OCI-LY7 (cell line): ENCODE data around the gene STX8. TPM values are rescaled to one million over a fixed set of nuclear protein-coding genes. Genes with fewer than 3 reads are reported as not detected.

ENCODE experiments used
- BruUV-seq: library from RNA; stranded (reverse); fragments of 400-500 nt; replicated peaks from 2 replicates; lab custom pipeline; 2021; lab: Mats Ljungman, UMichigan
- CTCF ChIA-PET: fragments of 300-600 bp; sonication (Branson Sonifier 250); formaldehyde crosslinking; loops from one replicate; lab custom pipeline; 2022; ENCODE audit warnings: antibody characterized with exemption; ENCODE audit not compliant: unreplicated experiment; lab: Charles Lee
- POLR2A ChIA-PET: fragments of 300-600 bp; sonication (Branson Sonifier 250); formaldehyde crosslinking; loops from one replicate; lab custom pipeline; 2022; ENCODE audit warnings: antibody characterized with exemption; lab: Charles Lee
- DNase-seq: peaks from one replicate; pipeline ENCODE4 v3.0.0-alpha.2; 2015; ENCODE audit warnings: low spot score
- H2AFZ ChIP-seq: fragments of 200-600 bp; sonication (generic), shearing (Covaris generic); 2 replicates; pipeline ENCODE4 v1.6.1; 2014; ENCODE audit warnings: mild to moderate bottlenecking, antibody characterized with exemption, low read length, moderate library complexity
- H3K27ac ChIP-seq: fragments of 200-600 bp; sonication (generic); 2 replicates; pipeline ENCODE4 v1.5.1; 2014; ENCODE audit warnings: mixed run types, low read depth, mild to moderate bottlenecking, moderate library complexity, low read length, inconsistent platforms; ENCODE audit not compliant: poor library complexity, severe bottlenecking
- H3K36me3 ChIP-seq: fragments of 200-600 bp; sonication (generic); 2 replicates; pipeline ENCODE4 v1.6.1; 2014; ENCODE audit warnings: mild to moderate bottlenecking, antibody characterized with exemption, low read length, moderate library complexity, mixed read lengths; ENCODE audit not compliant: insufficient read depth
- H3K4me1 ChIP-seq: fragments of 200-600 bp; sonication (generic); 2 replicates; pipeline ENCODE4 v1.5.1; 2014; ENCODE audit warnings: mild to moderate bottlenecking, low read length; ENCODE audit not compliant: insufficient read depth, poor library complexity, severe bottlenecking
- H3K4me2 ChIP-seq: fragments of 200-600 bp; sonication (generic); 2 replicates; pipeline ENCODE4 v1.6.1; 2014; ENCODE audit warnings: mild to moderate bottlenecking, low read length
- H3K4me3 ChIP-seq: fragments of 200-600 bp; sonication (generic); 2 replicates; pipeline ENCODE4 v1.5.1; 2014; ENCODE audit warnings: mild to moderate bottlenecking, low read depth, low read length; ENCODE audit not compliant: poor library complexity, severe bottlenecking
- H3K79me2 ChIP-seq: fragments of 200-600 bp; sonication (generic); 2 replicates; pipeline ENCODE4 v1.6.1; 2016; ENCODE audit warnings: low read depth, mild to moderate bottlenecking, low read length, moderate library complexity, mixed read lengths; ENCODE audit not compliant: insufficient read depth
- H3K9me2 ChIP-seq: fragments of 200-600 bp; sonication (generic); 2 replicates; pipeline ENCODE4 v1.6.1; 2016; ENCODE audit warnings: mild to moderate bottlenecking, low read length, mixed read lengths; ENCODE audit not compliant: insufficient read depth
- H3K9me3 ChIP-seq: fragments of 200-600 bp; sonication (generic); 2 replicates; pipeline ENCODE4 v1.6.1; 2014; ENCODE audit warnings: mild to moderate bottlenecking, mixed run types, low read length, mixed read lengths
- H4K20me1 ChIP-seq: fragments of 200-600 bp; sonication (generic); 2 replicates; pipeline ENCODE4 v1.6.1; 2014; ENCODE audit warnings: mild to moderate bottlenecking, antibody characterized with exemption, low read length, moderate library complexity, mixed read lengths; ENCODE audit not compliant: insufficient read depth
- EZH2phosphoT487 ChIP-seq: fragments of 200-600 bp; sonication (generic); IDR thresholded peaks from 2 replicates; pipeline ENCODE4 v1.6.1; 2018; ENCODE audit warnings: low read depth, borderline replicate concordance, mild to moderate bottlenecking, mixed run types, antibody characterized with exemption, low read length, moderate library complexity, mixed read lengths
- intact Hi-C: fragments of 100-400 bp; cut with micrococcal nuclease; formaldehyde crosslinking; loops from one replicate; pipeline ENCODE4 v1.10.0; 2022; ENCODE audit not compliant: unreplicated experiment
- total RNA-seq, 2 experiments: library from RNA; depleted of rRNA in 1 of 2; stranded (reverse); fragments of >200 nt in 1 of 2; shearing (Covaris generic) in 1 of 2; gene quantifications; 2 replicates each; pipeline ENCODE4 v1.2.3, GENCODE V29; 2014 to 2022
- TF ChIP-seq, protein P1 (sequence below): fragments of 200-600 bp; sonication (generic); conservative IDR thresholded peaks from 2 replicates; pipeline ENCODE4 v1.5.1; 2014; ENCODE audit warnings: mild to moderate bottlenecking, antibody characterized with exemption, low read length, moderate library complexity, mixed read lengths

STX8 gene
- total RNA-seq, 2 experiments from 2014 or later: 56.7 to 69.0 TPM

DNA sequence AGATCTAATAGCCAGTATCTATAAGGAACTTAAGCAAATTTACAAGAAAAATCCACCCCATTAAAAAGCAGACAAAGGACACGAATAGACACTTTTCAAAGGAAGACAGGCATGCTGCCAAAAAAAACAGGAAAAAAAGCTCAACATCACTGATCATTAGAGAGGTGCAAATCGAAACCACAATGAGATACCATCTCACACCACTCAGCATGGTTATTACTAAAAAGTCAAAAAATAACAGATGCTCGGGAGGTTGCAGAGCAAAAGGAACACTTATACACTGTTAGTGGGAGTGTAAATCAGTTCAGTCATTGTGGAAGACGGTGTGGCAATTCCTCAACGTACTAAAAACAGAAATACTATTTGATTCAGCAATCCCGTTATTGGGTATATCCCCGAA is 9.6 kb downstream of the STX8 start:
- peaks cover 47% of the 10 kb centered on the region for H3K36me3 ChIP-seq
- no peak for DNase-seq
- H3K27ac ChIP-seq: no peak overlapping the region
- H2AFZ ChIP-seq: no peak overlapping the region
- no peak for TF ChIP-seq EZH2phosphoT487
- TF ChIP-seq, protein P1, sequence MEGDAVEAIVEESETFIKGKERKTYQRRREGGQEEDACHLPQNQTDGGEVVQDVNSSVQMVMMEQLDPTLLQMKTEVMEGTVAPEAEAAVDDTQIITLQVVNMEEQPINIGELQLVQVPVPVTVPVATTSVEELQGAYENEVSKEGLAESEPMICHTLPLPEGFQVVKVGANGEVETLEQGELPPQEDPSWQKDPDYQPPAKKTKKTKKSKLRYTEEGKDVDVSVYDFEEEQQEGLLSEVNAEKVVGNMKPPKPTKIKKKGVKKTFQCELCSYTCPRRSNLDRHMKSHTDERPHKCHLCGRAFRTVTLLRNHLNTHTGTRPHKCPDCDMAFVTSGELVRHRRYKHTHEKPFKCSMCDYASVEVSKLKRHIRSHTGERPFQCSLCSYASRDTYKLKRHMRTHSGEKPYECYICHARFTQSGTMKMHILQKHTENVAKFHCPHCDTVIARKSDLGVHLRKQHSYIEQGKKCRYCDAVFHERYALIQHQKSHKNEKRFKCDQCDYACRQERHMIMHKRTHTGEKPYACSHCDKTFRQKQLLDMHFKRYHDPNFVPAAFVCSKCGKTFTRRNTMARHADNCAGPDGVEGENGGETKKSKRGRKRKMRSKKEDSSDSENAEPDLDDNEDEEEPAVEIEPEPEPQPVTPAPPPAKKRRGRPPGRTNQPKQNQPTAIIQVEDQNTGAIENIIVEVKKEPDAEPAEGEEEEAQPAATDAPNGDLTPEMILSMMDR: no peak
- peaks cover 1% of the 10 kb centered on the region; the same call in 1 of the 2 replicates for H3K9me3 ChIP-seq
- H4K20me1 ChIP-seq: no peaks in the 10 kb centered on the region
- H3K79me2 ChIP-seq: no peaks in the 10 kb centered on the region
- H3K4me3 ChIP-seq: no peak overlapping the region
- ChIA-PET CTCF (no interaction called here), POLR2A (interaction anchor here (1.6 kb wide), 1 partner anchor 8 kb away, joined by 3 read pairs; no protein-coding TSS in a partner anchor)
- H3K9me2 ChIP-seq: no peaks in the 10 kb centered on the region
- no TSS peak for BruUV-seq
- intact Hi-C loops: no loop called here
- peaks cover 14% of the 10 kb centered on the region for H3K4me1 ChIP-seq
- H3K4me2 ChIP-seq: no peak overlapping the region

DNA sequence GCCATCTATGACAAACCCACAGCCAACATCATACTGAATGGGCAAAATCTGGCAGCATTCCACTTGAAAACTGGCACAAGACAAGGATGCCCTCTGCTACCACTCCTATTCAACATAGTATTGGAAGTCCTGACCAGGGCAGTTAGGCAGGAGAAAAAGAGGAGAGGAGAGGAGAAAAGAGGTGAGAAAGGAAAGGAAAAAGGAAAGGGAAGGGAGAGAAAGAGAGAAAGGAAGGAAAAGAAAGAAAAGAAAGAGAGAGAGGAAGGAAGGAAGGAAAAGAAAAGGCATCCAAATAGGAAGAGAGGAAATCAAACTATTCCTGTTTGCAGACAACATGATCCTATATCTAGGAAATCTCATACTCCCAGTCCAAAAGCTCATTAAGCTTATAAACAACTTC is 11.5 kb downstream of the STX8 start:
- TF ChIP-seq, protein P1: no peak
- no peaks in the 10 kb centered on the region for H3K9me2 ChIP-seq
- no peaks in the 10 kb centered on the region for H4K20me1 ChIP-seq
- intact Hi-C loops: no loop called here
- H2AFZ ChIP-seq: no peak overlapping the region
- ChIA-PET CTCF (no interaction called here), POLR2A (no interaction called here)
- H3K4me2 ChIP-seq: no peak overlapping the region
- peaks cover 7% of the 10 kb centered on the region; the same call in 1 of the 2 replicates for H3K9me3 ChIP-seq
- BruUV-seq: no TSS peak
- DNase-seq: no peak
- H3K4me1 ChIP-seq: peaks cover 14% of the 10 kb centered on the region
- no peak overlapping the region for H3K4me3 ChIP-seq
- H3K27ac ChIP-seq: no peak overlapping the region
- no peaks in the 10 kb centered on the region for H3K79me2 ChIP-seq
- peaks cover 52% of the 10 kb centered on the region for H3K36me3 ChIP-seq

DNA sequence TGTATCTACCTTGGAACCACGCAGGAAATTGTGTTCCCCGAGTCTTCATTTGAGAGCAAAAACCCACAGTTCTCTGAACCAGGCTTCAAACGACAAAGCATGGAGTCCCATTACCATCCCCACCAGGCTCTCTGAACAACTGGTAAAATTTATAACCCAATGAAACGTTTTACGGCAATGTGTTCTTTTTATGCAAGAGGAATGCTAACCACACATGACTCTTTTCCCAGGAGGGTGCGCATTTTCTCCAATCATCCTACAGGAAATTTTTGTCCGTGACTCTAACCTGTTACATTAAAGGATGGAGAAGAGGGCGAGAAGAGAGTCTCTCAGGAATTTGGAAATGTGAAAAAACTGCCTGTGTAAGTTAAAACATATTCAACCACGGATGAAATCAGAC is 17.8 kb downstream of the STX8 start:
- ChIA-PET POLR2A (no interaction called here), CTCF (no interaction called here)
- Histone ChIP-seq H3K4me3 (no peak overlapping the region), H3K9me3 (peaks cover 7% of the 10 kb centered on the region; the same call in 1 of the 2 replicates), H3K4me2 (no peak overlapping the region), H4K20me1 (no peaks in the 10 kb centered on the region), H3K9me2 (no peaks in the 10 kb centered on the region), H3K79me2 (no peaks in the 10 kb centered on the region), H3K4me1 (no peaks in the 10 kb centered on the region), H2AFZ (no peak overlapping the region), H3K27ac (no peak overlapping the region), H3K36me3 (peaks cover 20% of the 10 kb centered on the region)
- no TSS peak for BruUV-seq
- intact Hi-C loops: loop anchor here (10.0 kb wide), 2 partner anchors 153 to 563 kb away; no protein-coding TSS in a partner anchor
- no peak for DNase-seq
- no peak for TF ChIP-seq EZH2phosphoT487
- TF ChIP-seq, protein P1: no peak
